Astrocyte (in vitro differentiated cells and primary cell): ENCODE results near the gene FYCO1. TPM values are rescaled to one million over a fixed set of nuclear protein-coding genes. Genes with fewer than 3 reads are reported as not detected.

Experiments used
- DNase-seq: peaks from one replicate; pipeline ENCODE4 v3.0.0-alpha.2; 2010; ENCODE audit warnings: low read depth
- FAIRE-seq: peaks from 2 replicates; lab custom pipeline; 2011; peaks lifted over from hg19 to GRCh38; lab: Jason Lieb, UNC
- H2AFZ ChIP-seq: 2 replicates; pipeline ENCODE4 v1.6.0; 2012; ENCODE audit warnings: low read depth, low read length, inconsistent platforms
- H3K27ac ChIP-seq: 2 replicates; pipeline ENCODE4 v1.5.1; 2011; ENCODE audit warnings: low read depth, low read length, inconsistent platforms
- H3K27me3 ChIP-seq: 2 replicates; pipeline ENCODE4 v1.6.0; 2011; ENCODE audit warnings: low read length, inconsistent platforms; ENCODE audit not compliant: insufficient read depth
- H3K36me3 ChIP-seq: 2 replicates; pipeline ENCODE4 v1.5.1; 2011; ENCODE audit warnings: low read length, inconsistent platforms; ENCODE audit not compliant: insufficient read depth
- H3K4me1 ChIP-seq: 2 replicates; pipeline ENCODE4 v1.5.1; 2011; ENCODE audit warnings: low read length, inconsistent platforms; ENCODE audit not compliant: insufficient read depth
- H3K4me2 ChIP-seq: 2 replicates; pipeline ENCODE4 v1.6.0; 2012; ENCODE audit warnings: low read length, inconsistent platforms
- H3K4me3 ChIP-seq: 2 replicates; pipeline ENCODE4 v1.5.1; 2011; ENCODE audit warnings: low read depth, mild to moderate bottlenecking, low read length, inconsistent platforms; ENCODE audit not compliant: insufficient read depth
- H3K79me2 ChIP-seq: 2 replicates; pipeline ENCODE4 v1.6.0; 2012; ENCODE audit warnings: mild to moderate bottlenecking, low read length, inconsistent platforms; ENCODE audit not compliant: insufficient read depth
- H3K9ac ChIP-seq: 2 replicates; pipeline ENCODE4 v1.6.0; 2012; ENCODE audit warnings: mild to moderate bottlenecking, low read length, inconsistent platforms
- H3K9me3 ChIP-seq: 2 replicates; pipeline ENCODE4 v1.5.1; 2012; ENCODE audit warnings: low read depth, mild to moderate bottlenecking, low read length, inconsistent platforms; ENCODE audit not compliant: insufficient read depth
- H4K20me1 ChIP-seq: 2 replicates; pipeline ENCODE4 v1.6.0; 2012; ENCODE audit warnings: low read length, inconsistent platforms; ENCODE audit not compliant: insufficient read depth
- H3K27ac Mint-ChIP-seq: one replicate; pipeline ENCODE4 v1.8.0; 2021; ENCODE audit warnings: mild to moderate bottlenecking, mixed read lengths; ENCODE audit not compliant: unreplicated experiment
- H3K27me3 Mint-ChIP-seq: one replicate; pipeline ENCODE4 v1.8.0; 2021; ENCODE audit warnings: low read depth, mixed read lengths; ENCODE audit not compliant: unreplicated experiment
- H3K36me3 Mint-ChIP-seq: one replicate; pipeline ENCODE4 v1.8.0; 2021; ENCODE audit warnings: low read depth, mixed read lengths; ENCODE audit not compliant: unreplicated experiment
- H3K4me1 Mint-ChIP-seq: one replicate; pipeline ENCODE4 v1.8.0; 2021; ENCODE audit warnings: low read depth, mixed read lengths; ENCODE audit not compliant: unreplicated experiment
- H3K4me3 Mint-ChIP-seq: one replicate; pipeline ENCODE4 v1.8.0; 2021; ENCODE audit warnings: mild to moderate bottlenecking, moderate library complexity, mixed read lengths; ENCODE audit not compliant: unreplicated experiment
- H3K9me3 Mint-ChIP-seq: one replicate; pipeline ENCODE4 v1.8.0; 2021; ENCODE audit warnings: mild to moderate bottlenecking, mixed read lengths; ENCODE audit not compliant: unreplicated experiment
- EZH2 ChIP-seq: IDR thresholded peaks from 2 replicates; pipeline ENCODE4 v1.6.1; 2012; ENCODE audit warnings: mild to moderate bottlenecking, low read length, inconsistent platforms; ENCODE audit not compliant: insufficient read depth
- total RNA-seq: library from RNA; stranded (reverse); gene quantifications from 2 replicates; pipeline ENCODE4 v1.2.1, GENCODE V29; 2021
- TF ChIP-seq, protein P1 (sequence below): IDR thresholded peaks from 2 replicates; pipeline ENCODE4 v1.5.1; 2011; ENCODE audit warnings: low read depth, mild to moderate bottlenecking, inconsistent platforms, low read length, moderate library complexity; ENCODE audit not compliant: insufficient read depth

The FYCO1 gene
- total RNA-seq, 1 donor from 2014 or later = 19.7 TPM

DNA sequence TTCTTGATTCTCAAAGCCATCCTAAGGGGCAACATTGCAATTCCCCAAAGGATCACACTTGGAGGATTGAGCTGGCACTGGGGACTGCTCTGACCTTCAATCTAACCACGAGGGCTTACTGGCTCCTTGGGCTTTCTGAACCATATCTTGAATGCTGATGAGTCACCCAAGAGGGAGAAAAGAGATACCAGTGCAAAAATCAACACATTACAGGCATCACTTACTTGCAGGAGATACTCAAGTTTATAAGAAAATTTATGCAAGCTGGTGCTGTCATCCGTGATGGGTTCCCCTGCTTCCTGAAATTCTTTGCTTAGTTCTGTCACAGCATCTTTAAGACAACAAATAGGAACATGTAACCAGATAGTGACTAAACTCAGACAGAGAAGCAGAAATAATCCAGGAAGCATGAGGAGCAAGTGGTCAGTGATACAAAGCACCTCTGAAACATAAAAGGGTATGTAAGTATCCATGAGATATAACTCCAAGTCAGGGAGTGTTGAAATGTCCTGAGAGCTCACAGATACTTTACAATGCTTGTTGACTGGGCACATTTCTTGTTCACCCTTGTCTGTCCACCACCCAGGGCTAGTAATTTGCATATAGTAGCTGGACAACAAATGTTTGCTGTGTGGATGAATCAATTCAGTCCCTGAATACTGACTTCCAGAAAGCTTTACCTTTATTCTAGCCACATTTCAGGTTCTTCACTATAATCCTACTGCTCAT lies 14.1 kb downstream of the FYCO1 start:
- Mint-ChIP-seq H3K27me3 (no peaks in the 10 kb centered on the region), H3K27ac (no peak overlapping the region), H3K4me1 (peaks cover 20% of the 10 kb centered on the region), H3K4me3 (no peak overlapping the region), H3K36me3 (peaks cover 17% of the 10 kb centered on the region), H3K9me3 (no peaks in the 10 kb centered on the region)
- Histone ChIP-seq H3K9me3 (no peaks in the 10 kb centered on the region), H3K4me3 (no peak overlapping the region), H3K79me2 (no peaks in the 10 kb centered on the region), H3K9ac (no peak overlapping the region), H3K4me2 (peak overlapping the region; percentile 21), H3K27me3 (no peaks in the 10 kb centered on the region), H3K4me1 (peaks cover 21% of the 10 kb centered on the region), H3K36me3 (peaks cover 10% of the 10 kb centered on the region), H2AFZ (no peak overlapping the region), H4K20me1 (peaks cover 13% of the 10 kb centered on the region), H3K27ac (no peak overlapping the region)
- TF ChIP-seq, protein P1, sequence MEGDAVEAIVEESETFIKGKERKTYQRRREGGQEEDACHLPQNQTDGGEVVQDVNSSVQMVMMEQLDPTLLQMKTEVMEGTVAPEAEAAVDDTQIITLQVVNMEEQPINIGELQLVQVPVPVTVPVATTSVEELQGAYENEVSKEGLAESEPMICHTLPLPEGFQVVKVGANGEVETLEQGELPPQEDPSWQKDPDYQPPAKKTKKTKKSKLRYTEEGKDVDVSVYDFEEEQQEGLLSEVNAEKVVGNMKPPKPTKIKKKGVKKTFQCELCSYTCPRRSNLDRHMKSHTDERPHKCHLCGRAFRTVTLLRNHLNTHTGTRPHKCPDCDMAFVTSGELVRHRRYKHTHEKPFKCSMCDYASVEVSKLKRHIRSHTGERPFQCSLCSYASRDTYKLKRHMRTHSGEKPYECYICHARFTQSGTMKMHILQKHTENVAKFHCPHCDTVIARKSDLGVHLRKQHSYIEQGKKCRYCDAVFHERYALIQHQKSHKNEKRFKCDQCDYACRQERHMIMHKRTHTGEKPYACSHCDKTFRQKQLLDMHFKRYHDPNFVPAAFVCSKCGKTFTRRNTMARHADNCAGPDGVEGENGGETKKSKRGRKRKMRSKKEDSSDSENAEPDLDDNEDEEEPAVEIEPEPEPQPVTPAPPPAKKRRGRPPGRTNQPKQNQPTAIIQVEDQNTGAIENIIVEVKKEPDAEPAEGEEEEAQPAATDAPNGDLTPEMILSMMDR = no peak
- no peak for TF ChIP-seq EZH2
- FAIRE-seq (peak; percentile 49), DNase-seq (peak; percentile 56)

DNA sequence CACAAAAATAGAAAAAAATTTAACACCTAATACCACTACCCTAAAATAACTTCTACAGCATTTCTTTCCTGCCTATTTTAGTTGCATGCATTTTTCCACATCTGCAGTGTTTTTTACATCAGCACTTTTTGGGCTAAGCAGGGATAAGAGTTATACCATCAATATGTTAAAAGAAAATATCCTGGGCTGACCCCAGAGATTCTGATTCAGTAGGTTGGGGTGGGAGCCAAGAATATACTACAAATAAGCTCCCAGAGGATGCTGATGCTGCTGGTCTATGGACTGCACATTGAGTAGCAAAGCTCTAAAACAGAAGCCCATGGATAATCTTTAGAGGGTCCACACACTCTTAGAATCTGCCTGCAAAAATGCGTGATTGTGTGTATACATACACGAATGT lies 14.8 kb downstream of the FYCO1 start:
- Mint-ChIP-seq H3K4me3 (no peak overlapping the region), H3K36me3 (peaks cover 19% of the 10 kb centered on the region), H3K27me3 (no peaks in the 10 kb centered on the region), H3K27ac (no peak overlapping the region), H3K4me1 (peaks cover 13% of the 10 kb centered on the region), H3K9me3 (no peaks in the 10 kb centered on the region)
- Histone ChIP-seq H3K9ac (no peak overlapping the region), H3K4me2 (peak overlapping the region; percentile 21), H3K36me3 (peaks cover 13% of the 10 kb centered on the region), H3K4me3 (no peak overlapping the region), H3K27me3 (no peaks in the 10 kb centered on the region), H3K27ac (no peak overlapping the region), H3K4me1 (peaks cover 14% of the 10 kb centered on the region), H4K20me1 (peaks cover 9% of the 10 kb centered on the region), H2AFZ (no peak overlapping the region), H3K79me2 (no peaks in the 10 kb centered on the region), H3K9me3 (no peaks in the 10 kb centered on the region)
- DNase-seq (no peak), FAIRE-seq (no peak)
- TF ChIP-seq EZH2 = no peak
- TF ChIP-seq, protein P1 = no peak

DNA sequence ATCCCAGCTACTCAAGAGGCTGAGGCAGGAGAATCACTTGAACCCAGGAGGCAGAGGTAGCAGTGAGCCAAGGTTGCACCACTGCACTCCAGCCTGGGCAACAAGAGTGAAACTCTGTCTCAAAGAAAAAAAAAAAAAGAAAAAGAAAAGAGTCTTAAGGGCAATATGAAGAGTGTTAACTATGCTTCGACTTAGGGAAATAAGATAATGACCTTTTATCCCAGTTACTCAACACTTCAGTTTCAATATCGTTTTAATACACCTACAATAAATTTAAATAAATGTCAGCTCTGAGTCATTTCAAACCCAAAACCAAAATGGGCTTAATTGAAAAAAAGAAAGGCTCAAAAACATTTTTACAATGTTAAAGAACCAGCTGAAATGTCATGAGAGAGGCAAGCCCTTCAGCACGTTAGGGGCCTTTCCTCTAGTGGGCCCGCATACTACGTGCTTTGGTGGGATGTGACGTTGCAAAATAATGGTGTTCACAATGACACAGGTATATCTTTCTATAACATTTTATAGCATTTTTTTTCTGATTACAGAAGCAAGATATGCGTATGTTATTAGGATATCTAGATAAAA lies 15.3 kb downstream of the FYCO1 start:
- no peaks in the 10 kb centered on the region for H3K27me3 Mint-ChIP-seq
- Histone ChIP-seq H3K27me3 (no peaks in the 10 kb centered on the region), H3K79me2 (no peaks in the 10 kb centered on the region), H4K20me1 (peaks cover 6% of the 10 kb centered on the region), H3K4me2 (no peak overlapping the region), H2AFZ (no peak overlapping the region), H3K9ac (no peak overlapping the region), H3K4me3 (no peak overlapping the region), H3K9me3 (no peaks in the 10 kb centered on the region), H3K4me1 (peaks cover 12% of the 10 kb centered on the region), H3K27ac (no peak overlapping the region), H3K36me3 (peaks cover 13% of the 10 kb centered on the region)
- peaks cover 20% of the 10 kb centered on the region for H3K36me3 Mint-ChIP-seq
- H3K27ac Mint-ChIP-seq = no peak overlapping the region
- DNase-seq (no peak), FAIRE-seq (no peak)
- H3K4me3 Mint-ChIP-seq = no peak overlapping the region
- peaks cover 11% of the 10 kb centered on the region for H3K4me1 Mint-ChIP-seq
- TF ChIP-seq, protein P1 = no peak
- no peak for TF ChIP-seq EZH2
- H3K9me3 Mint-ChIP-seq = no peaks in the 10 kb centered on the region
